Activated CD8-positive, alpha-beta memory T cell treated with anti-CD3 and anti-CD28 coated beads for 36 hours (primary cell): Measurements from ENCODE around the gene C6orf15. TPM values are rescaled to one million over a fixed set of nuclear protein-coding genes. Genes with fewer than 3 reads are reported as not detected.

Experiments
- CTCF ChIA-PET: fragments of 350-600 bp; sonication (Branson Sonifier 250); formaldehyde crosslinking; loops from one replicate; lab custom pipeline; 2021; ENCODE audit warnings: antibody characterized with exemption; lab: Charles Lee
- POLR2A ChIA-PET: fragments of 350-600 bp; sonication (Branson Sonifier 250); formaldehyde crosslinking; loops from one replicate; lab custom pipeline; 2021; ENCODE audit warnings: antibody characterized with exemption; lab: Charles Lee
- total RNA-seq, 2 experiments: library from RNA; stranded (reverse); gene quantifications; one replicate each; pipeline ENCODE4 v1.2.3, GENCODE V29; 2021

C6orf15 gene
- total RNA-seq, 2 experiments from 2014 or later: not detected

DNA sequence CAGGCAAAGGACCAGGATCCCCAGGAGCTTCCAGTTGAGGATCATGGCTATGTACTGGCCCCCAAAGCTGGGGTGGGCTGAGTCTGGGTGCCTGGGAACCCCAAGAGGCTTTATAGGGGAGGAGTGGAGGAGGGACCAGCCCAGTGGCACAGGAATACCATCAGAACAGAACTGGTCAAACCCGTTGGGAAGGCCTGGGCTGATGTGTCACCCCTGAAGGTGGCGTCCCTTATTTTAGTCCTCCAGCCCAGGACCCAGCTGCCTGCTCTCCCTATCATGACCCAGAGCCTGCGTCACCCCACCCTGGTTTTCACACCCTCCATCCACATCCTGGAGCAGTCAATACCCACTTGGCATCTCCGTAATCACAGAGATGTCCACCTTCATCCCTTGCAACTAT lies 26.6 kb upstream of the C6orf15 start, which contains the start of gene PSORS1C2:
TSS of gene PSORS1C2 (minus strand) at position 85 of the 400 bp plus-strand sequence. CDS start at position 45, 40 bp downstream.
- CTCF ChIA-PET: interaction anchor here (0.6 to 3.2 kb wide), 6 partner anchors 8 to 236 kb away, joined by 3 to 18 read pairs (median 4); no protein-coding TSS in a partner anchor
- POLR2A ChIA-PET: no interaction called here

GRCh38 chr6:31135710-31136109 lies 23.3 kb upstream of the C6orf15 start:
- CTCF ChIA-PET: interaction anchor here (0.8 to 1.3 kb wide), 2 partner anchors 8 to 231 kb away, joined by 3 to 4 read pairs; no protein-coding TSS in a partner anchor
- POLR2A ChIA-PET: no interaction called here

- CTCF ChIA-PET: interaction anchor here (0.5 to 1.5 kb wide), 2 partner anchors 56 to 60 kb away, joined by 3 to 5 read pairs; no protein-coding TSS in a partner anchor
These were observed 20.4 kb upstream of the C6orf15 start for GRCh38 chr6:31132806-31133205.

GRCh38 chr6:31131595-31131994 lies 19.2 kb upstream of the C6orf15 start:
- ChIA-PET POLR2A (no interaction called here), CTCF (no interaction called here)

More at GRCh38 chr6:31132806-31133205, 20.4 kb upstream of the C6orf15 start:
- POLR2A ChIA-PET: interaction anchor here (0.5 to 0.7 kb wide), 3 partner anchors 177 to 379 kb away, joined by 4 to 6 read pairs (median 4); no protein-coding TSS in a partner anchor

DNA sequence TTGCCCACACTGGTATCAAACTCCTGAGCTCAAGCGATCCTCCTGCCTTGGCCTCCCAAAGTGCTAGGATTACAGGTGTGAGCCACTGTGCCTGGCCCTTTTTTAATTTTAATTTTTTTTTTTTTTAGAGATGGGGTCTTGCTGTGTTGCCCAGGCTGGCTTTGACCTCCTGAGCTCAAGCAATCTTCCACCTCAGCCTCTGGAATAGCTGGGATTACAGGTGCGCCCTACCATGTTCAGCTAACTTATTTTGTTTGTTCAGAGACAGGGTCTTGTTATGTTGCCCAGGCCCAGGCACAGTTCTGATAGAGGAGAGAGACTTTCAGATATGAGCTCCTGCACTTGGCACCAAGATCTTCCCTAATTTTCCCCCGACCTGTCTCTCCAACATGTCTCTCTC lies 18.4 kb upstream of the C6orf15 start:
- CTCF ChIA-PET: interaction anchor here (1.1 to 1.8 kb wide), 4 partner anchors 13 to 268 kb away, joined by 3 to 6 read pairs (median 4); no protein-coding TSS in a partner anchor
- POLR2A ChIA-PET: interaction anchor here (0.7 kb wide), 1 partner anchor 49 kb away, joined by 7 read pairs; no protein-coding TSS in a partner anchor

DNA sequence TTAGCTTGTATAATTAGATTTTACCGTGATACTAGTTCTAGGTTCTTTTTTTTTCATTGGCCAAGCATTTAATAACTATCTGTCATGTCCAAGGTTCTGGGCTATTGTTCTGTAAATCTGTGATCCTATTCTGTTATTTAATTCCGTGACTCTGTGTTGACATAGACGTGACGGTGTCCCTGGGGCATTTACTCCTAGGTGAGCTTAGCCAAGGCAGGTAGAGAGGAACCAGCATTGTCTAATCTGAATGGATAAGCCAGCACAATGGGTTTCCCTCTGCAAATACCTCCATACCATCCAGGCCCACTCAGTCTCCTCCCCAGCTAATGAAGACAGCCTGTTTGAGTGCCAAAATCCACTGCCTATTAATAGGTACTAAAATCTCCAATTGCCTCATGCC lies 16.8 kb upstream of the C6orf15 start:
- ChIA-PET CTCF (interaction anchor here (0.6 to 1.8 kb wide), 4 partner anchors 8 to 248 kb away, joined by 3 to 6 read pairs (median 5); no protein-coding TSS in a partner anchor), POLR2A (no interaction called here)

- POLR2A ChIA-PET: no interaction called here
- CTCF ChIA-PET: interaction anchor here (0.6 to 1.8 kb wide), 6 partner anchors 8 to 376 kb away, joined by 3 to 6 read pairs (median 4); no protein-coding TSS in a partner anchor
These were observed 15.8 kb upstream of the C6orf15 start for GRCh38 chr6:31128093-31128676.

- CTCF ChIA-PET: interaction anchor here (0.6 to 1.4 kb wide), 5 partner anchors 11 to 374 kb away, joined by 3 read pairs; no protein-coding TSS in a partner anchor
- POLR2A ChIA-PET: no interaction called here
These were observed 14.2 kb upstream of the C6orf15 start for GRCh38 chr6:31126396-31127175.

DNA sequence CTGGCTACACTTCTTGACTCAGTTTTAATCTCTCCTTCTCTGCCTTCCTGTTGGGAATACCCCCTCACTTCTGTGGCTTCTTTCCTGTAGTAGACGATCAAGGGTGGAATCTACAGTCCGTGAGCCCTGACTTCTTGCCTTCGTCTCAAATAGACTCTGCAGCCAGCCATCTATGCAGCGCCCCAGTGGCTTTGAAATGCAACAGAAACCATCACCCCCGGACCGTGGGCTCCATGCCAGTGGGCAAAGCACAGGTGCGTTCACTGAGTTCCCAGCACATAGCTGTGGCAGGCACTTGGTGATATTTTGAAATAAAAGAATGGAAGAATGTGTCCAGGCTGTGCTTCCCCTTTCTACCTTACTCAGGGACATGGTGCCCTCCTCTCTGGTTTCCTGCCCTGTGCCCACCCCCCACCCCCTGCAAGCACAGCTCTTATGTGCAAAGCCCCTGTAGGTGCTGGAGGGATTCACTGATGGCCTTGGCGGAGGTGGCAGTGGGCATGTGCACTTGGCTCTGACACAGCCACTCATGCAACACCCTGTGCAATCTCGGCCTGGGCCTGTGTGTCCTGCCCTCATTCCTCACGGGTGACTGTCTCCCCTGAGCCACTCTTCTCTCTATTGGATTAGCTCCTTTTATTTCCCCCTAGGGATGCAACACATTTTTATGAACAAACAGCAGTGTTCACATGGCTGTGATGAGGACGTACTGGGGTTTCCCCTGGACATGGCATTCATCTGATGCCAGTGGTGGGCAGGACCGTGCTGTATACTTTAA lies 13.4 kb upstream of the C6orf15 start:
- ChIA-PET POLR2A (no interaction called here), CTCF (interaction anchor here (0.6 to 1.1 kb wide), 2 partner anchors 12 to 241 kb away, joined by 3 read pairs; no protein-coding TSS in a partner anchor)

GRCh38 chr6:31125162-31125561 lies 12.8 kb upstream of the C6orf15 start:
- ChIA-PET CTCF (no interaction called here), POLR2A (no interaction called here)

- CTCF ChIA-PET: interaction anchor here (0.8 kb wide), 1 partner anchor 14 kb away, joined by 4 read pairs; no protein-coding TSS in a partner anchor
- POLR2A ChIA-PET: no interaction called here
These were observed 10.7 kb upstream of the C6orf15 start for GRCh38 chr6:31122791-31123706.

DNA sequence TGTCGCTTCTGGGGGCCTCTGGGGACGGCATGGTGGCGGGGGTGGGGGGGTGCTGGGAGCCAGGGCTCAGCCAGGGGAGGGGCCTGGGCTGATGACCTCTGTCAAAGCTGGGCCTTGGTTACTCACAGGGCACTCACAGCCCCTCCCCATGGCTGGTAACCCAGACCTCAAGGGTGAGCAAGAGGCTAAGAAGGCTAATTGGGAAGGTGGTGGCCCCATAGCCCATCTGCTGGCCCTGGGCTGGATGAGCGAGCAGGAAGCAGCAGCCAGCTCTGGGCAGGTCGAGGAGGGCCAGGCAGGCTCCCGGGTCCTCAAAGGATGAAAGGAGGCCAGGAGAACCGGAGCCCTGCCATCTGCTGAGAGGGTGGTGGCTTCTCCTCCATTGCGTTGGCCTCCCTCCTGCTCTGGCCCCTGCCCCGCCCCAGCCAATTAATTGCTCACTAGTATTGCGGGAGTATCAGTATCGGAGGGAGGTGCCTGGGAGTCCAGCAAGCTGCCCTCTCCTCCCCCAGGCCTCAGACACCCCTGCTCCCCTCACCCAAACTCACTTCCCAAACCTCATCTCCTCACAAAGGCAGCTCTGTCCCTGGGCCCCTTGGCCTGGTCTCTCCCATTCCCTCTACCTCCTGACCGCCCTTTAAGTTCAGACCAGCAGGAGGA lies 8.9 kb upstream of the C6orf15 start:
- ChIA-PET CTCF (no interaction called here), POLR2A (no interaction called here)

DNA sequence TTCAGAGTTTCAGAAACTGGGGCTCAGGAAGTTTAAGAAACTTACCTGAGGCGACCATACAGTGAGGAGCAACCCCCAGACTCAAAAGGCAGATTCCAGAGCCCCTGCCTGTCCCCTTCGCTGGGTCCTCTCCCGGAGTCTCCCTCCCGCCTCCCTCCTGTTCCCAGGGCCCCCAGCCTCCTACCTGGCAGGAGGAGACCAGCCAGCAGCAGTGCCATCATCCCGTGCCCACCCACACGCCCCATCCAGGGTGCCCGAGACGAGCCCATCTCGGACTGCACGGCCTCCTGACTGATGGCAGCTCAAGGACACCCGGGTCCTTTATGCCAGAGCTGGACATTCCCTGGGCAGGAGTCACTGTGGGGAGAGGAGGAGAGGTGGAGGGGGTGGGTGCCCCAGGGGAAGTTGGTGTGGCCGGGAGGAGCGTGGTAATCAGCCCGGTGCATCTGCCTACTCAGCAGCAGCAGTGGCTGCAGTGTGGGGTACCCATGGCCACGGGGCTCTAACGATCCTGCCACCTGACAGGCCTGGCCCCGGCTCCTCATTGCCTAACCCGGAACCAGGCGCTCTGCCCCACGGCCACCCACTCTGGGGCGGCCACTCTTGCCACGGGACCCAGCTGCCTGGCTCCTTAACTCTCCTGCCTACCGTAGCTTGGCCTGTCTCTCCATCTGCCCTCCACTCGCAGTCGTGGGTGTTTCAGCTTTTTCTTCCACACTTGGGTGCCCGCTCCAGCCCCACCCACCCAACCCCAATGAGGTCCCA lies 8.0 kb upstream of the C6orf15 start, which contains the start of gene CDSN:
TSS of gene CDSN (minus strand) at position 296 of the 765 bp plus-strand sequence. CDS start at position 269, 27 bp downstream.
- ChIA-PET POLR2A (no interaction called here), CTCF (no interaction called here)

DNA sequence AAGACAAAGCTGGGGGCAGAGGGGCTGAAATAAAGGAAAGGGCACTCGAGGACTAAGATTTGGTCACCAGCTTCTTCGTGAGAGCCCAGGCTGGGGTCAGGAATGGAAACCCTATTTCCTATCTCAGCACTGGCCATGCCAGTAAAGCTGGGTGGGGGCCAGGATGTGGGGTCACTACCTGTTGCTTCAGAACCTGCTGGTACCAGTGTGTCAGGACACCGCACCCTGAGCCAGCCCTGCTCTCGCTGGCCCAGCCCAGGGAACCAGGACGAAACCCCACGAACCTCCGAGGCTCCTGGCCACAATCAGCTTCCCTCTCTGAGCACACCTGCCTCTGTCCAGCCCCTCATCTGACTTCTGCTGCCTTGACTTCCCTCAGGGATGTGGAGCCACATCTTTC lies 5.8 kb upstream of the C6orf15 start:
- ChIA-PET POLR2A (no interaction called here), CTCF (interaction anchor here (0.9 kb wide), 1 partner anchor 9 kb away, joined by 6 read pairs; no protein-coding TSS in a partner anchor)

DNA sequence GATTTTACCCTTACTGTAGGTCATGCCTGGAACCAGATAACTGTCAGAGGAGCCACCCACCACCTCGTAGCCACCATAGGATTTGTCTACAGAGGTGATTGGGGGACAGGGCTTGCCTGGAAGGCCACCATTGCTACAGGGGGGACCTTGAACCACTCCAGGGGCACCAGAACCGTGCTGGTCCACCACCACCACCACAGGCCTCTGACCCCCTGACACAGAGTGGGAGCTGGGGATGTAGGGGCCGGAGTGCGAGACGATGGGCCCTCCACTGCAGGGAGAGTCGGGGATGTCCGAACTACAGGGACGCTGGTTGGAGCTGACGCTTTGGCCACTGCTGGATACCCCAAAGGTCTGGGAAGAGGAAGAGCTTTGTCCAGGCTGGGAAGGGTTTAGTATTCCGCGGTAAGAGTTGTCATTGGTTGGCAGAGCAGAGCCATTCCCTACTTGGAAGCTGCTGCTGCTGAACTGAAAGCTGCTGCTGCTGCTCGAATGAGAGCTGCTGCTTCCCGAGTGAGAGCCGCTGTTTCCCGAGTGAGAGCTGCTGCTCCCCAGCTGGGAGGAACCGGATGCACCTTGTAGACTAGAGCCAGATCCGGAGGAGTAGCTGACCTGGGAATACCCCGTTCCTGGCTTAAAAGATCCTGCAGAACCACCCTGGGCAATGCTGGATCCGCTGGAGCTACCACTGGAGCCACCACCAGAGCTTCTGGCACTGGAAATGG lies 4.4 kb upstream of the C6orf15 start:
- CTCF ChIA-PET: interaction anchor here (1.3 kb wide), 1 partner anchor 10 kb away, joined by 3 read pairs; no protein-coding TSS in a partner anchor
- POLR2A ChIA-PET: no interaction called here
